Neural cell (in vitro differentiated cells): ENCODE measurements around the gene YWHAE.

Source experiments
- CTCF ChIP-seq: fragments of 450-650 bp; IDR thresholded peaks from 2 replicates; pipeline ENCODE4 v1.5.1; 2014; ENCODE audit warnings: antibody characterized with exemption, mild to moderate bottlenecking, moderate library complexity; ENCODE audit not compliant: poor library complexity, severe bottlenecking
- EP300 ChIP-seq: fragments of 450-650 bp; conservative IDR thresholded peaks from 2 replicates; pipeline ENCODE4 v1.6.1; 2014; ENCODE audit warnings: antibody characterized with exemption, mild to moderate bottlenecking, moderate library complexity; ENCODE audit not compliant: poor library complexity, severe bottlenecking
- EZH2 ChIP-seq: fragments of 200-600, 300-800 bp; shearing (Covaris generic), sonication (generic); IDR thresholded peaks from 2 replicates; pipeline ENCODE4 v1.6.1; 2014; ENCODE audit warnings: antibody characterized with exemption, low read length, borderline replicate concordance, mild to moderate bottlenecking; ENCODE audit not compliant: insufficient read depth, poor library complexity, severe bottlenecking
- POLR2AphosphoS5 ChIP-seq: IDR thresholded peaks from 2 replicates; pipeline ENCODE4 v1.6.1; 2012
- RAD21 ChIP-seq: fragments of 450-650 bp; conservative IDR thresholded peaks from 2 replicates; pipeline ENCODE4 v1.6.1; 2014; ENCODE audit warnings: antibody characterized with exemption, mild to moderate bottlenecking, moderate library complexity
- TAF1 ChIP-seq: IDR thresholded peaks from 2 replicates; pipeline ENCODE4 v1.6.1; 2012; ENCODE audit warnings: low read depth

GRCh38 chr17:1414634-1415033 lies 14.6 kb upstream of the YWHAE start:
- no peak for TF ChIP-seq TAF1
- TF ChIP-seq EP300, result no peak
- no peak for TF ChIP-seq CTCF
- no peak for TF ChIP-seq EZH2
- TF ChIP-seq POLR2AphosphoS5, result no peak
- TF ChIP-seq RAD21, result no peak
